Panc1 (cell line): Measurements from ENCODE around the gene KCTD5.

Experiments used
- POLR2AphosphoS5 ChIP-seq: IDR thresholded peaks from 2 replicates; pipeline ENCODE4 v1.6.1; 2012; ENCODE audit warnings: mild to moderate bottlenecking, low read depth, low read length, moderate library complexity
- TF ChIP-seq, protein P1 (sequence below): fragments of 450-650 bp; IDR thresholded peaks from 2 replicates; pipeline ENCODE4 v1.5.1; 2017; ENCODE audit warnings: mild to moderate bottlenecking

DNA sequence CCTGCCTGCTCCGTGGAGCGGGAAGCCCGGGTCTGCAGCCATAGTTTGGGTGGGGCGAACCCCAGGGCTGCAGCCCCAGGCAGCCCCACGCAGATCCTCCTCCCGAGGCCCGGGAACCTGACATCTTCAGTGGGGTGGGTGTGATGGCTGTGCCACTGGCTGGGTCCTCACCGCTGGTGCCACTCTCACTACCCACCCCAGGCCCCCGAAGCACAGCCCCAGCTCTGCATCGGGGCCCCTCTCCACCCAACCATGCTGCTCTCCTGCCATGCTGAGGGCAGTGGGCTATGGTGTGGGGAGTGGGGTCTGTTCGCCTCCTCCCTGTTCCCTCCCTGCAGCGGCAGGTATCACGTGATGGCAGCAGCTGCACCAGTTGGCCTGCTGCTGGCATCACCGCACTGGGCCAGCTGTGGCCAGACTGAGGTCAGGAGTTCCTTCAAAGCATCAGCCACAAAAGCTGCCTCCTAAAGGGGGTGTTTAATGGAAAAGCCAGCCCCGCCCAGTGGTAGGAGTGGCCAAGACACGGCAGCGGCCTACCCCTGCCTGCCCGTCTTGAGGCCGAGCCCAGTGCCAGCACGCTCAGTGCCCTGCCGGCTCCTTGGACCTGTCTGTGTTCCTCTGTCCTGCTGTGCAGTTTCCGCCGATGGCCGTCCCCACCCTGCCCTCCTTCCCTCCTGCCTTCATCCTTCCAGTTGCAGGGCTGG lies 10.8 kb downstream of the KCTD5 start:
- TF ChIP-seq, protein P1, sequence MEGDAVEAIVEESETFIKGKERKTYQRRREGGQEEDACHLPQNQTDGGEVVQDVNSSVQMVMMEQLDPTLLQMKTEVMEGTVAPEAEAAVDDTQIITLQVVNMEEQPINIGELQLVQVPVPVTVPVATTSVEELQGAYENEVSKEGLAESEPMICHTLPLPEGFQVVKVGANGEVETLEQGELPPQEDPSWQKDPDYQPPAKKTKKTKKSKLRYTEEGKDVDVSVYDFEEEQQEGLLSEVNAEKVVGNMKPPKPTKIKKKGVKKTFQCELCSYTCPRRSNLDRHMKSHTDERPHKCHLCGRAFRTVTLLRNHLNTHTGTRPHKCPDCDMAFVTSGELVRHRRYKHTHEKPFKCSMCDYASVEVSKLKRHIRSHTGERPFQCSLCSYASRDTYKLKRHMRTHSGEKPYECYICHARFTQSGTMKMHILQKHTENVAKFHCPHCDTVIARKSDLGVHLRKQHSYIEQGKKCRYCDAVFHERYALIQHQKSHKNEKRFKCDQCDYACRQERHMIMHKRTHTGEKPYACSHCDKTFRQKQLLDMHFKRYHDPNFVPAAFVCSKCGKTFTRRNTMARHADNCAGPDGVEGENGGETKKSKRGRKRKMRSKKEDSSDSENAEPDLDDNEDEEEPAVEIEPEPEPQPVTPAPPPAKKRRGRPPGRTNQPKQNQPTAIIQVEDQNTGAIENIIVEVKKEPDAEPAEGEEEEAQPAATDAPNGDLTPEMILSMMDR: no peak
- no peak for TF ChIP-seq POLR2AphosphoS5
